A673 (cell line): ENCODE results near the gene RPL39L.

ENCODE experiments used
- CTCF ChIP-seq: fragments of 300-800, 200-600 bp; sonication (generic); conservative IDR thresholded peaks from 2 replicates; pipeline ENCODE4 v1.5.1; 2017; ENCODE audit warnings: low read depth, mild to moderate bottlenecking, antibody characterized with exemption, low read length, moderate library complexity, mixed read lengths
- EZH2 ChIP-seq: fragments of 200-600 bp; sonication (generic); IDR thresholded peaks from 2 replicates; pipeline ENCODE4 v1.6.1; 2017; ENCODE audit warnings: borderline replicate concordance, low read depth, mild to moderate bottlenecking, mixed read lengths, antibody characterized with exemption, low read length; ENCODE audit not compliant: poor library complexity, severe bottlenecking

DNA sequence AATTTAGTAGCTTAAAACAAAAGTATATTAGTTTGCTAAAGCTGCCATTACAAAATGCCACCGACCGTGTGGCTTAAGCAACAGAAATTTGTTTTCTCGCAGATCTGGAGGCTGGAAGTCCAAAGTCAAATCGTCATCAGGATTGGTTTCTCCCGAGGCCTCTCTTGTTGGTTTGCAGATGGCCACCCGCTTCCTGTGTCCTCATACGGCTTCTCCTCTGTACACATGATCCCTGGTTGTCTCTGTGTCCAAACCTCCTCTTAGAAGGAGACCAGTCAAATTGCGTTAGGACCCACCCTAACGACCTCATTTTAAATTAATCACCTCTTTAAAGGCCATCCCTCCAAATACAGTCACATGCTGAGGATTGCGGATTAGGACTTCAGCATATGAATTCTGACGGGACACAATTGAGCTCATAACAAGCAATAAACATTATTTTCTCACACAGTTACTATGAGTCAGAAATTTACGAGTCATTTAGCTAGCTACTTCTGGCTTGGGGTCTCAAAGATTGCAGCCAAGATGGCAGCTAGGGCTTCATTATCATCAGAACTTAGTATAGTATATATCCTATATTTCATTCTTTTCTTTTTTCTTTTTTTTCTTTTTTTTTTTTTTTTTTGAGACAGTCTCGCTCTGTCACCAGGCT lies 58.4 kb downstream of the RPL39L start:
- no peak for TF ChIP-seq CTCF
- TF ChIP-seq EZH2, result no peak
